ENCODE data around the gene MIEF1.
A peak's percentile ranks its signal among the peaks of the same experiment; 100 is the strongest.

Gene MIEF1

DNA sequence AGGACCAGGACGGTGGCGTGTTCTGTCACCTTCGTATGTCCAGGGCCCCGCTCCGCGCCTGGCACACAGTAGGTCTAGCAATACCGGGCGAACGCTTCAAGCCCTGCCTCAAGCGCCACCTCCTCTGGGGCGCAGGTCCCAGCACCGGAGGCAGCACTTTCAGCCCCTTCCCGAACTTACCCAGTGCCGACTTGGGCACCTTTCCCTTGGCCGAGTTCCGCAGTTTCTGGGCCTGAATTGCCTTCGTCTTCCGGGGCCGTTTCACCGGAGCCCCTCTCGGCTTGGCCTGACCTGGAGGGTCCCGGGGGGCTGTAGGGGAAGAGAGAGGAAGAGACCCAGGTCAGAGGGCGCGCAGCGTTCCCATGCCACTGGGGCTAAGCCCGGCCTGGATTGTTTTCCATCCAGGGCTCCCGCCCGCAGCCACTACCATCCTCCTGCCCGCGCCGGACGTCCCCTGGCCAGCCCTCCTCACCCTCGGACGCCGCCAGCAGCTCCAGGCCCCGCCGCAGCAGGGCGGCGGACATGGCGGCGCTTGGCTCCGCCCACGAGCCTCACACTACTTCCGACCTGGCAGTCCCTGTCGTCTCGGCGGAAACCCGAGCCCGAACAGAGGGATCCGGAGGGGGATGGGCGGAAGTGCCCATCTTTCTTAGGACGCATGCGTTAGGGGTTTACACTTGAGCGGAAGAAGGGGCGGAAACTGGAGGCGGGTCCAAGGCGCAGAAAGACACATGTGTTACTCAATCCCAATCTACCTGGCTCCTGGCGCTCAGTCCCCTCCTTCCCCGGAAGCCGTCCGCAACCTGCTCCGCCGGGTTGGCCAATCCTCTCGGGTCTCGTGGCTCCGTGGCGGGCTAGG lies 30.4 kb downstream of the MIEF1 start, which contains the start of gene RPS19BP1:
TSS of gene RPS19BP1 (minus strand) at position 534 of the 859 bp plus-strand sequence. CDS start at position 524, 10 bp downstream.
- DNase-seq = peak; percentile 100

DNA sequence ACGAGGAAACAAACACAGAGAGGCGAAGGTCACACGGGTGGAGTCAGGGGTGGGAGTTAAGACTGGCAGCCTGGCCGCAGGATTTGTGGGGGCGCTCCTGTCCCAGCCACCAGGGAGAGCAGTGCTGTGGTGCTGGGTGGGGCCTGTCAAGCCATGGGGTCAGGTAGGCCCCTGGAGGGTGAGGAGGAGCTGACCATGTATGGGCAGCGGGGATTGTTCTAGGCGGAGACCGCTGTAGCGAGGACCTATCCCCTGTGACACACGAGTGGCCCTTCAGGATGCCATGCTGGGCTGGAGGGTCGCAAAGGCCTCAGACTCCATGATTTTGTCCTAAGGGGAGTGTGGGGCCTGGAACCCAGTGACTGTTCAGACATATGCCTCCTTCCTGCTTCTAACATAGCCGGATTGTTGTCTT lies 32.0 kb downstream of the MIEF1 start:
- DNase-seq = no peak

DNA sequence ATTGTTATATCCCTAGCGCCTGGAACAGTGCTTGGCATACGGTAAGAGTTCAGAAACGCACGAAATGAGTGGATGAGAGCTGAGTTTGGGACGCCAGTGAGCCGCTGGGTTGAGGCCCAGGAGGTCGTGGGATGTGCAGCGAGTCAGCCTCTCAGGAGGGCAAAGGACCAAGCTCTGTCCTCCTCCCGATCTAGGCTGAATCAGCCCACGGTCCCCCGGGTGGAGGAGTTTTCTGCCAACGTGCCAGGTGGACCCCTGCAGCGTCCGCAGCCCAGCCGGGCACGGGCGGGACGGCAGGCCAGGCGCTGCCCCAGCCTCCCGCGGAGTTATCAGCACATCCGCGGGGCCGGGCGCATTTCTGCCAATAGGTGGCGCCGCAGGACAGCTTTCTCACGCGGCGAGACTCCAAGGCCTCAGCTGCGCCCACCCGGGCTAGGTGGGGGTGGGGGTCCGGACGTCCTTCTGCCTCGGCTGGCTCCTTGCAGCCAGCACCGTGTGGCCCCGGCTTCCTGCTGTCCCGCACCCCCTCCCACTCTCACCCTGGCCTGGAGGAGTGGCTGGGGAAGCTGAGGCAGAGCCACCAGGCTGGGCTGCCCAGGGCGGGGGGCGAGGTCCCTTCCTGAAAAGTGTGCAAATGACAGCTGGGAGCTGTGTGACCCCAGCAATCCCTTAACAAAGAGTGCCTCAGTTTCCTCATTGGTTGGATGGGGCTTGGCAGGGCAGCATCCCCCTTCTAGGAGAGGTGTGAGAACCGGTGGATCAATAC lies 32.7 kb downstream of the MIEF1 start:
- DNase-seq = peak; percentile 76

DNA sequence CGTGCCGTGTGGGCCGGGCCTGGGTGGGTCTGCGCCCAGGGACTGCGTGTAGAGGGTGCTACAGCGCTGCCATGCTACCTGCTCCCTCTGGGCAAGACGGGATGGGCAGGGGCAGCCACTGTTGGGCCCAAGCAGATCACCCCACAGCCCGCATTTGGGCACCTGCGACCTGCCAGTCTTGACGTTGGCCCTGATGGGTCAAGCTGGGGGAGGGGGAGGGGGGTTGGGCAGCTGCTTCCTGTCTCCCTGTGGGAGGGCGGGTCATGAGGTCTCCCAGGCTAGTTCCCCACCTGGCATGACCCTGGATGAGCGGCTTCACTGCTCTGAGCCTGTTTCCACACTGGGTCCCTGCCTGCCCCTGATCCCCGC lies 33.3 kb downstream of the MIEF1 start:
- DNase-seq = no peak

DNA sequence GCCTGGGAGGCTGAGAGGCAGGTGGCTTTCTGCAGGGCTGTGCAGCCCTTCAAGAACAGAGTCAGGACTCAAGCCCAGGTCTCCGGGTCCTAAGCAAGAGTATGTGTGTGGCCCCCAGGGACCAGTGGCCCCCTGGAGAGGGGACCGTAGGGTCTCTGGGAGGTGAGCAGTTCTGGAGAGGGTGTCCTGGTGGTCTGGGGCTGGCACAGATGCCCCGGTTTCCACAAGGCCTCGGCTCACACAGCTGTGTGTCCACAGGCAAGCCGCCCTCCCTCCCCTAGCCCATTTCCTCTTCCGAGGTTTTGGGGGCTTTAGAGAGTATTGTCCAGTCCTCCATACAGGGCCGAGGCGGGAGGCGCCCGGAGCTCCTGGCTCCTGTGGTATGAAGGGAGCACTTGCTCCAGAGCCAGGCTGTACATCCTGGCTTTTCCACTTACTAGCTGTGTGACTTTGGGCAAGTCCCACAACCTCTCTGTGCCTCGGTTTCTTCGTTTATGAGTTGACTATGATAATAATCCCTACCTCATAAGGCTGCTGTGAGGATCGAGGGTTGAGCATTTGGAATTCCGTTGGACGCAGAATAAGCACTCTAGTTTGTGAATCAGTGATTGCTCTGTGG lies 33.9 kb downstream of the MIEF1 start:
- no peak for DNase-seq

DNA sequence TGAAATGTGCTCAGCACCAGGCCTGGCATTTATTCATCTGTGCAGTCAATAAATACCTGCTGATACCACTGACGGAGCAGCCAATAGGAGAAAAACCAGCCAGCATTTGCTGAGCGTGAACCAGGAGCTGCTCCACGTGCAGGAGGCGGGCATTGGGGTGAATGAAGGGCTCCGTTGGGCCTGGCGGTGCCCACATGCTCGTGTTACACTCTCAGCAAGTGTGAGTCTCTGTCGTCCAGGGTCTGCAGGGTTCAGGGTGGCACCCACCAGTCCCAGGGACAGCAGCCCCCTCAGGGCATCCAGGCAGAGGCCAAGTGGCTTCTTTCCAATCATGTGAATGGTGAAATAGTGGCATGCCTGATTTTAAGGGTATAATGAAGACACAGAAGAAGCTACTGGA lies 34.6 kb downstream of the MIEF1 start:
- DNase-seq = no peak

DNA sequence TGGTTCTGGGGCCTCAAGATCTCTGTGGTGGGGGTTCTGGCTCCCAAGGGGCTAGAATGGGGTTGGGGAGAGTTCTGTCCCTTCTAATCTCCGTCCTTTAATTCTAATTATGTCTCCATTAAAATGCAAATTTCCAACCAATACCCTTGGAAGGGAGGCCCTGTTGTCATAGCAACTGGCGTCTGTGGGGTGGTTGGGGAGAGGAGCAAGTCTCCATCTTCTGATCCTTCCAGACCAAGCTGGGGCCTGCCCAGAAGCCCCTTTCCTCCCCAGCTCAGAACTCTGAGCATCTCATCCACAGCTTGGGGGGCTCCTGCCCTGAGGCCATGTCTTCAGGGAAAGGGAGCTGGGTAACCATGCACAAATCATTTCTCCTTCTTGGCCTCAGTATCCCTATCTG lies 35.9 kb downstream of the MIEF1 start:
- DNase-seq = no peak

DNA sequence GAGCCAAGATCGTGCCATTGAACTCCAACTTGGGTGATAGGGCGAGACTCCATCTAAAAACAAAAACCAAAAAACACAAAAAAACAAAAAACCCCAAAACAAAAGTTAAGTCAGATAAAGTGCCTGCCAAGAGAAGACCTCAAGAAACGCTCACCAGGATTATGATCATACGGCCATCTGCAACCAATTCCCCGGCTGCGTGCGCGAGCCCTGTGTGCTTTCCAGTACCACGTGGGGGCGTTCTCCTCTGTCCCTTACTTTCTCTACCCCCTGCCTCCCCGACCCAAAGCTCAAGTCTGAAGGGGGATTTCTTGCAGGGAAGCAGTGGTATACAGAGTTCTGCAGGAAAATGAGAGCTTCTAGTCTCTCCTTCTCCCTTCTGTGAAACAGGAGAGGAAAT lies 41.0 kb downstream of the MIEF1 start:
- no peak for DNase-seq

DNA sequence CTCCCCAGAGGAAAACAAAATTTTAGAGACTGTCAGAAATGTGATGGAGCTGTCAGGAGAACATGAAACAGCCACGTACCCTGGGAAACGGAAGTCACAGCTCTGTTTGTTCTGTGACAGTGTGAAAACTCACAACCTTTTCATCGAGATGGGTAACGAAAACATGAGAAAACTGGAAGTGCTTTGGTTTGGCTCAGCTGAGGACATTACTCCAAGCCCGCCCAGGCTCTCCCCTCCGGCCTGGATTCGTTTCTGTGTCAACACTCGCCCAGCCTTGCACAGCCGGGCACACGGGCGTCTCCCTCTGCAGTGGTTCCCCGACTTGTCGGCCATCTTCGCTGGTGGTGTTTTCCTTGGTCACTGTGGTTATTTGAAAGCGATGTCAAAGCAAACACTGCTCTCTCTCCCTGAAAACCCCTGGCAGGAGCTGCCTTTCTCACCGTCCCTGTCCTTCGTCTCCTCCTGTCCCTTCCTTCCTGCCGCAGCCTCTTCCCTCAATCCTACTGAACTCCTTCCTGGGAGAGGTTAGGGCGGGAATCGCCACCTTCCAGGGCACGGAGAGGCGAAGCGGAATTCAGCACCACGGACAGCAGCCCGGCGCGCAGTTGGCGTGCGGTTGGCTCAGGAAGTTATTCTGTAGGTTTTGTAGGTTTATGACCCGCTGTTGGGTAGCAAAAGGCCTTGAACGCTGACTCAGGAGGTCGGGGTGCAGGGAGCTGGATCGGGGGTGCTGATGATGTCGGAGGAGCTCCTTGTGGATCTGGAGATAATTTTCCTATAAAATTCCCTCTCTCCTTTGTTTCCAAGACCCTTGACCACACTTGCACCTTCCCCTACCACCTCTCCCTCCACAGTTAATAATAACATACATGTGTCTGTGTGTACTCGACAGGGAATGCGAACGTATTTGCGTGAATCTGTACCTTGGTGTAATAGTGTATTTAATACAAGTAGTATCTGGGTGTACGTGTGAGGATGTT lies 43.6 kb downstream of the MIEF1 start:
- peak; percentile 53 for DNase-seq

DNA sequence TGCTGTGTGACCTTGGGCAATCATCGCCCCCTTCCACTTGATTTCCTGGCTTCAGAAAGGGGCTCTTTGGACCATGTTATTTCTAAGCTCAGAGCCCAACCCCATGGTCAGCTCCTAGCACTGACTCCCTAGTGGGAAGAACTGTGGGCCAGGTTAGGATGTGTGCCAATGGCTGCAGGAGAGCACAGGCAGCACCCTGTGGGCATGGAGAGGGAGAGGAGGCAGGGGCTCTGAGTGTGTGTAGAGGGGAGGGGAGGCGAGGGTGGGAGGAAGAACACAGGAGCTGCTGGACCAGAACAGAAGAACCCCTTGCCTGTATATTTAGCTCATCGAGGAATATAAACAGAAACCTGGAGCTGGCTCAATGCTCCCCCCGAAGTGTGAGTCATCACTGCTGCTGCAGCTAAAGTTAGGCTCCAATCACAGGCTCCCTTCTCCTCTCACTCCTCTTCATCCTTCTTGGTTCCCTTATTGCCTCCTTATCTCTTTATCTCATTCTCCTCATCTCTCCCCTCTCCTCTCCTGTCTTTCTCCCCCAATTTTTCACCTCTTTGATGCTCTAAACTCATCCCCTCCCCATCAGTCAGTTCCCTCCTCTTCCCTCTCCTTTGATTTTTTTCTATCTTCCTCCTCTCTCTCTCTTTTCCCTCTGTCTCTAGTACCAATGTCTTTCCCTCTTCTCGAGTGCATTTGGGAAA lies 44.9 kb downstream of the MIEF1 start:
- DNase-seq = no peak

DNA sequence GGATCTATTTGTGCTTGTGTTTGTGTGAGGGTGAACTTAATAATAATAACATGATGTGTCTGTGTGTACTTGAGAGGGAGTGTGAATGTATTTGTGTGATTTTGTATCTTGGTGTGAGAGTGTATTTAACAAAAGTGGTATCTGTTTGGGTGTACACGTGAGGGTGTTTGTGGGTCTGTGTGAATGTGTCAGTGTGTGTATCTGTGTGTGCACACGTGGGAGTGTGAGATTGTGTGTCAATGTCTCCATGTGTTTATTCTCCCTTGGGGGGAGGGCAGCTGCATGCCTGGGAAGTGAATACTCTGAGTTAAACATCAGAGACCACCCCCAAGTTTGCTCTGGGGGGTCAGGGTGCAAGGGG lies 45.5 kb downstream of the MIEF1 start:
- DNase-seq = no peak

DNA sequence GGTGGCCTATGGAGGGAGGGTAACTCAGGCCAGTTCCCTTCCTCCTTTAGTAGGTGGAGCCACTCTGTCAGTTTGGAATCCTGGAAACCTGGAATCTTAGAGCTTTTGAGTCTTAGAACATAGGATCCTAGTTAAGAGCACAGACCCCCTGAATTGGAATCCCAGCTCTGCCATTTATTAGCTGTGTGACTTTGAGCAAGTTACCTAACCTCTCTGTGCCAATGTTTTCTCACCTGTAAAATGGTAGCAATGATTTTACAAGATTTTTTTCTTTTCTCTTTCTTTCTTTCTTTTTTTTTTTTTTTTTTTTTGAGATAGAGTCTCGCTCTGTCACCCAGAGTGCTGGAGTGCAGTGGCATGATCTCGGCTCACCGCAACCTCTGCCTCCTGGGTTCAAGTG lies 51.3 kb downstream of the MIEF1 start:
- DNase-seq = no peak

DNA sequence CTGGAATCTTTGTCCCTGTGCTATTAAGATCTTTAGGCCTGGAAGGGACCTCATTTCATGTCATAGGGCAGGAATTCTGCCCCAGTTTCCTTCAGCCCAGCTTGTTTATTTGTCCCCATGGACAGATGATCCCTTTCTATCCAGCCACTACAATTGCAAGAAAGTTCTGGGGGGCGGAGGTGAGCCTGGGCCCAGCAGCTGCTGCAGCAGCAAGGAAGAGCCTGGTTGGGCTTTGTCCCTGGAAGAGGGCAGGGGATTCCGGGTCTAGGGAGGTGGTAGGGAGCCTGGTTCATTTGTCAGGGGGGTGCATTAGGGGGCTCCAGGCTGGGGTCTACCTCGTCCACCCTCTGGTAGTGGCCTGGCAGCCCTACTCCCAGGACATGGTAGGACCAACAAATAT lies 52.1 kb downstream of the MIEF1 start:
- no peak for DNase-seq

DNA sequence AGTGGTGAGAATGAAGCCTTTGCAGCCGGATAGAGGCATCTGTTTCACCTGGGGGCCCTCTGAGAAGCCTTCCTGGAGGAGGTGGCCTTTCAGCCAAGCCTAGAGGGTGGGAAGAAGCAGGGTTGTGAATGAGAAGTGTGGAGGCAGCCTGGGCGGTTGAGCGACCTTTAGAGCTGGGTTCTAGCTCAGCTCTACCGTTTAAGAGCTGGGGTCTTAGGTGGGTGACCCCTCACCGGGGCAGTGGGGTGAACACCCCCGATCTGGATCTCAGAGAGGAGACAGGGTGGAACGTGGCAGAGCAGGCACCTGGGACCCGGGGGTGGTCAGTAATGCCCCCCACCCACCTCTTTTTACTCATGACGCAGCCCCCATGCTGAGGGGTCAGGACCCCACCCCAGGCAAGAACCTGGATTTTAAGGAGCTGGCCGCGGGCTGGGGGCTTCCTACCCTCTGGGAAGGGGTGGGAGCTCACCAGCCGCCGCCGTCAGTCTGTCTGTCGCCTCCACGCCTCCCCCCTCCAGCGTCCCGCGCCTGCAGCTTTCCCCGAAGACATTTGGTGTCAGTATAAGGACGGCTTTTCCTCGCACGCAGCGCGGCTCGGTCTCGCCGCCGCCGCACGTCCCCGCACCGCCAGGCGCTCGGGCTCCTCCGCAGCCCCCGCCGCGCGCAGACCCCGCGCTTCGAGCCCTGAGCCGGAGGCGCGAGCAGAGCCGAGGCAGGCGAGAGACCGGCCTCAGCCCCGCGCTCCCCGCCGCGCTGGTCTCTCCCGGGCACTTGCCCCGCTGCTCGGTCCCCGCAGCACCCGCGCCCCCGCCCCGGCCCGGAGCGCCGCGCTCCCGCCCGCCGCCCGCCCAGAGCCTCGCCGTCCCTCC lies 55.1 kb downstream of the MIEF1 start:
- DNase-seq = peak; percentile 32

DNA sequence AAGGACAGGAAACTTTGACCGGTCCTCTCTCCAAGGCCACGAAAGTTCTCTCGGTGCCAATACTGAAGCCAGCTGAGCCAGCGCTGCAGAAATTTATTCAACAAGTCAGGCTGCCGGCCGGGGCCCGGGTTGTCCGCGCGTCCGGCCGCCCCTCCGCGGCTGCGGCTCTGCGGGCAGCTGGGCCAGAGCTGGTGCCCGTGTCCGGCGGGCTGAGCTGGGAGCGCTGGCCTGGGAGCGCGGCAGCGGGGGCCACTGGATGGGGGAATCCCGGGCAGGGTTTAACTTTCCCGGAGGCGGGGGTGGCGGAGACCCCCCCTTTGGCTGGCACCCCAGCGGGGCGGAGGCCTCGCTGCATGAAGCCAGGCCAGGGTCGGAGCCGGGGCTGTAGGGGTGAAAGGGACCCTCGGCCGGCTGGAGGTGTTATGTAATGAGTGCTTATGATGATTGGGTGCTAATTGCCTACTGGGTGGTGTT lies 56.2 kb downstream of the MIEF1 start:
- no peak for DNase-seq

DNA sequence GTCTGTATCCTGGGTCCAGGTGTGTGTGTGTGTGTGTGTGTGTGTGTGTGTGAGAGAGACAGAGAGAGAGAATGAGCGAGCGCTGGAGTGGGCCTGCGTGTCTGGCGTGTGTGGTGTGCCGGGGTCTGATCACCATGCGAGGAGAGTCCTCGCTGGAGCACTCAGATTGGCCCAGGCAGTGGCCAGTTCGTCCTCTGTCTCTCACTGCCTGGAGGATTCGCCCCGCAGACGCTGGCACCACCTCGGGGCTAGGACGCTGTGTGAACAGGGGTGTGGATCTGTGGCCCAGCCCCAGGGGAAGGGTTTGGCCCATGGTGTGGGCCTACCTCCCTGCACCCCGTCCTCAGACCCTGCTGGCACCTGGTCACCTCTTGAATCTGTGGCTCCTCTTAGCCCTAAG lies 56.9 kb downstream of the MIEF1 start:
- DNase-seq = no peak

DNA sequence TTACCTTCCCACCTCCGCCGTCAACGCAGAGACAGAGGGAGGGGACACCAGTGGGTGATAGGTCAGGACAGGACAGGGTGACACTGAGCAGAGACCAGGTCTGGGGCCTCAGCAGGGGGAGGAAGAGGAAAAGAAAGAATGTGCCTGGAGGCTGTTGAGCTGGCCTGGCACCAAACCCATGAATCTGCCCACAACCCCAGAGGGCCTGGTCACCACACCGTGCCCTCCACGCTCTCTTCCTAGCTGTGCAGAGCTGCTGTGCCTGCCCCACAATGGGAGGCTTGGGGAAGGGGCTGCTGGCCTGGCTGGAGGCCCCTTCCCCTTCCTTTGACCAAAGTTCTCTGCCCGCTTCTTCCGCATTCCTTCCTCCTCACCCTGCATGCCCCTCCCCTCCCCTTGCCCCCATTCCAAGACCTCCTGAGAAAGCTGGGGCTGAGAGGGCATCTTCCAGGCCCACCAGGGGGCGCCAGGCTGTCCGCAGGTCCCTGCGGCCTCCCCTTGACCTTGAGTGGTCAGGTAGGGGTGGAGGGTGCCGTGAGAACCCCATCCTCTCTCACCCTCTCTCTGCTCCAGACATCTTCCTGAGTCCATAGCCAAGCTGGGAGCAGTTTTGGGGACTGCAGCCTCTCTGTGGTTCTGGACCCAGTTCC lies 57.5 kb downstream of the MIEF1 start:
- no peak for DNase-seq

DNA sequence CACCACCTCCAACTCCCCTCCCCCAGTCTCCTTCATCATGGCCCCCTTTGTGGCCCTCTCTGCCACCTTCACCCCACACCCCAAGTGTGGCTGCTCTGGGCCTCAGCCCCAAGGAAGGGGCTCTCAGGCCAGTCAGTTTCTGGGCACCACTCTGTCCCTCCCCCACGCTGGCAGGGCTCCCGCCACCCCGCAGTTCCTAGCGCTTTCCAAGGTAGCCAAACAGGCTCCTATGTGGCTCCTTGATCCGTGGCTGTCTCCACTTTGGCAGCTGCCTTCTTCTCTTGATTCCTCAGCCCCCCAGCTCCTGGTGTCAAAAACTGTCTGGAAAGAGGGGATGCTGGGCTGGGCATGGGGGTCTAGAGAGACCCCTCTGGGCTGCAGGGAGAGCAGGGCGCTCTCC lies 58.0 kb downstream of the MIEF1 start:
- DNase-seq = no peak

DNA sequence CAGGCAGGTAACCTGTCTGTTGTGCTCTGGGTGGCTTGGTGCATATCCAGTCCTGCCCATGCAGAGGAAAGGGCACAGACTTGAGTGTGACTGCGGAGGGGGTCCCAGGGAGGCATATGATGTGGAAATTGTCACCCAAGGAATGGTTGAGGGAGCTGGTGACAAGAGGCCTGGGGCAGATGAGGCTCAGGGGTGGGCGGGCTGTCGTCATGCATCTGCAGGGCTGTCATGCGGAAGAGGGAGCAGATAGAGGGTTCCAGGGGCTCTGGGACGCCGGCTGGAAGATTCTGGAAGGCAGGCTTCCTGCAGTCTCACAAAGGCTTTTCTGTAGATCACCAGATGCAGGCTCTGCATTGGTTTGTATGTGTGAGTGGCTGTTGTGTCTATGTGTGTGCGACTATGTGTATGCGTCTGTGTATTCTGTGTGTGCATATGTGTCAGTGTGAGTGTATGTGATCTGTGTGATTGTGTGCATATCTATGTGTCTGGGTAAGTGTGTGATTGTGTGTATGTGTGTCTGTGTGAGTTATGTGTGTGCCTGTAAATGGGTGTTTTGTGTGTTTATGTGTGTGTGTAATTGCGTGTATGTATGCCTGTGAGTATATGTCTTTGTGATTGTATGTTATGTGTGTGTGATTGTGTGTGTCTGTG lies 60.9 kb downstream of the MIEF1 start:
- no peak for DNase-seq
